ENCODE measurements around the gene RPL10.

DNA sequence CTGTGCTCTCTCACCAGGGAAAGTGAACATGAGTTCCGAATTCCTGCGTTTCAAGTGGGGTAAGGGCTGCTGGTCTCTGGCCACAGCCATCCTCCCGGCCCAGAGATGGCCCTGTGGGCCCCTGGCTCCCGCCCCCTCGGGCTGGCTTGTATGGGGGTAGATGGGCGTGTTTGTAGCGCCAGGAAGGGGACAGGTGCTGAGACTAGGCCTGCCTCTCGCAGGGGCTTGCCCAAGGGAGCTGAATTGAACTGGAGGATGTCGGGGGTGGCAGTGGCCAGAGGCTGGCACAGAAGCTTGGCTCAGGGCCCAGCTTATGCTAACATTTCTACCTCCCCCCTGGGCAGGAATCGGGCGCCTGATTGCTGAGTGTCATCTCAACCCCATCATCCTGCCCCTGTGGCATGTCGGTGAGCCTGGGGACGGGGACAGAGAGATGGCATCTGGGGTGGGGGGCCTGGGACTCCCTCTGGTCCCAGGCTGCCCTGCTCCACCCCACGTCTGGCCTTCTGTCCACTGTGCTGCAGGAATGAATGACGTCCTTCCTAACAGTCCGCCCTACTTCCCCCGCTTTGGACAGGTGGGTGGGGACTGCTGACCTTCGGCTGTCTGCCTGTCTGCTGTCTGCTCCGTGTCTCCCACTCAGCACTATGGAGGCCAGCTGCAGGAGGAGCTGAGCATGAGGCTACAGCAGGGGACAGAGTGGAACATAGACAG lies 21.7 kb downstream of the RPL10 start:
- TF ChIP-seq, protein P1, sequence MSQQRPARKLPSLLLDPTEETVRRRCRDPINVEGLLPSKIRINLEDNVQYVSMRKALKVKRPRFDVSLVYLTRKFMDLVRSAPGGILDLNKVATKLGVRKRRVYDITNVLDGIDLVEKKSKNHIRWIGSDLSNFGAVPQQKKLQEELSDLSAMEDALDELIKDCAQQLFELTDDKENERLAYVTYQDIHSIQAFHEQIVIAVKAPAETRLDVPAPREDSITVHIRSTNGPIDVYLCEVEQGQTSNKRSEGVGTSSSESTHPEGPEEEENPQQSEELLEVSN (IDR thresholded peaks at IDR 0.05), result no peak
- TF ChIP-seq BACH1 (IDR thresholded peaks at IDR 0.05; ENCODE audit: low read length), result no peak
- TF ChIP-seq, protein P2, sequence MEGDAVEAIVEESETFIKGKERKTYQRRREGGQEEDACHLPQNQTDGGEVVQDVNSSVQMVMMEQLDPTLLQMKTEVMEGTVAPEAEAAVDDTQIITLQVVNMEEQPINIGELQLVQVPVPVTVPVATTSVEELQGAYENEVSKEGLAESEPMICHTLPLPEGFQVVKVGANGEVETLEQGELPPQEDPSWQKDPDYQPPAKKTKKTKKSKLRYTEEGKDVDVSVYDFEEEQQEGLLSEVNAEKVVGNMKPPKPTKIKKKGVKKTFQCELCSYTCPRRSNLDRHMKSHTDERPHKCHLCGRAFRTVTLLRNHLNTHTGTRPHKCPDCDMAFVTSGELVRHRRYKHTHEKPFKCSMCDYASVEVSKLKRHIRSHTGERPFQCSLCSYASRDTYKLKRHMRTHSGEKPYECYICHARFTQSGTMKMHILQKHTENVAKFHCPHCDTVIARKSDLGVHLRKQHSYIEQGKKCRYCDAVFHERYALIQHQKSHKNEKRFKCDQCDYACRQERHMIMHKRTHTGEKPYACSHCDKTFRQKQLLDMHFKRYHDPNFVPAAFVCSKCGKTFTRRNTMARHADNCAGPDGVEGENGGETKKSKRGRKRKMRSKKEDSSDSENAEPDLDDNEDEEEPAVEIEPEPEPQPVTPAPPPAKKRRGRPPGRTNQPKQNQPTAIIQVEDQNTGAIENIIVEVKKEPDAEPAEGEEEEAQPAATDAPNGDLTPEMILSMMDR (IDR thresholded peaks at IDR 0.05; ENCODE audit: control extremely low read depth in 1 of 3, insufficient read depth in 1 of 3, low read depth in 1 of 3, low read length in 3 of 3), result no peak
- TF ChIP-seq POLR2AphosphoS5 (IDR thresholded peaks at IDR 0.05; ENCODE audit: low read depth, low read length), result no peak
- TF ChIP-seq, protein P3, sequence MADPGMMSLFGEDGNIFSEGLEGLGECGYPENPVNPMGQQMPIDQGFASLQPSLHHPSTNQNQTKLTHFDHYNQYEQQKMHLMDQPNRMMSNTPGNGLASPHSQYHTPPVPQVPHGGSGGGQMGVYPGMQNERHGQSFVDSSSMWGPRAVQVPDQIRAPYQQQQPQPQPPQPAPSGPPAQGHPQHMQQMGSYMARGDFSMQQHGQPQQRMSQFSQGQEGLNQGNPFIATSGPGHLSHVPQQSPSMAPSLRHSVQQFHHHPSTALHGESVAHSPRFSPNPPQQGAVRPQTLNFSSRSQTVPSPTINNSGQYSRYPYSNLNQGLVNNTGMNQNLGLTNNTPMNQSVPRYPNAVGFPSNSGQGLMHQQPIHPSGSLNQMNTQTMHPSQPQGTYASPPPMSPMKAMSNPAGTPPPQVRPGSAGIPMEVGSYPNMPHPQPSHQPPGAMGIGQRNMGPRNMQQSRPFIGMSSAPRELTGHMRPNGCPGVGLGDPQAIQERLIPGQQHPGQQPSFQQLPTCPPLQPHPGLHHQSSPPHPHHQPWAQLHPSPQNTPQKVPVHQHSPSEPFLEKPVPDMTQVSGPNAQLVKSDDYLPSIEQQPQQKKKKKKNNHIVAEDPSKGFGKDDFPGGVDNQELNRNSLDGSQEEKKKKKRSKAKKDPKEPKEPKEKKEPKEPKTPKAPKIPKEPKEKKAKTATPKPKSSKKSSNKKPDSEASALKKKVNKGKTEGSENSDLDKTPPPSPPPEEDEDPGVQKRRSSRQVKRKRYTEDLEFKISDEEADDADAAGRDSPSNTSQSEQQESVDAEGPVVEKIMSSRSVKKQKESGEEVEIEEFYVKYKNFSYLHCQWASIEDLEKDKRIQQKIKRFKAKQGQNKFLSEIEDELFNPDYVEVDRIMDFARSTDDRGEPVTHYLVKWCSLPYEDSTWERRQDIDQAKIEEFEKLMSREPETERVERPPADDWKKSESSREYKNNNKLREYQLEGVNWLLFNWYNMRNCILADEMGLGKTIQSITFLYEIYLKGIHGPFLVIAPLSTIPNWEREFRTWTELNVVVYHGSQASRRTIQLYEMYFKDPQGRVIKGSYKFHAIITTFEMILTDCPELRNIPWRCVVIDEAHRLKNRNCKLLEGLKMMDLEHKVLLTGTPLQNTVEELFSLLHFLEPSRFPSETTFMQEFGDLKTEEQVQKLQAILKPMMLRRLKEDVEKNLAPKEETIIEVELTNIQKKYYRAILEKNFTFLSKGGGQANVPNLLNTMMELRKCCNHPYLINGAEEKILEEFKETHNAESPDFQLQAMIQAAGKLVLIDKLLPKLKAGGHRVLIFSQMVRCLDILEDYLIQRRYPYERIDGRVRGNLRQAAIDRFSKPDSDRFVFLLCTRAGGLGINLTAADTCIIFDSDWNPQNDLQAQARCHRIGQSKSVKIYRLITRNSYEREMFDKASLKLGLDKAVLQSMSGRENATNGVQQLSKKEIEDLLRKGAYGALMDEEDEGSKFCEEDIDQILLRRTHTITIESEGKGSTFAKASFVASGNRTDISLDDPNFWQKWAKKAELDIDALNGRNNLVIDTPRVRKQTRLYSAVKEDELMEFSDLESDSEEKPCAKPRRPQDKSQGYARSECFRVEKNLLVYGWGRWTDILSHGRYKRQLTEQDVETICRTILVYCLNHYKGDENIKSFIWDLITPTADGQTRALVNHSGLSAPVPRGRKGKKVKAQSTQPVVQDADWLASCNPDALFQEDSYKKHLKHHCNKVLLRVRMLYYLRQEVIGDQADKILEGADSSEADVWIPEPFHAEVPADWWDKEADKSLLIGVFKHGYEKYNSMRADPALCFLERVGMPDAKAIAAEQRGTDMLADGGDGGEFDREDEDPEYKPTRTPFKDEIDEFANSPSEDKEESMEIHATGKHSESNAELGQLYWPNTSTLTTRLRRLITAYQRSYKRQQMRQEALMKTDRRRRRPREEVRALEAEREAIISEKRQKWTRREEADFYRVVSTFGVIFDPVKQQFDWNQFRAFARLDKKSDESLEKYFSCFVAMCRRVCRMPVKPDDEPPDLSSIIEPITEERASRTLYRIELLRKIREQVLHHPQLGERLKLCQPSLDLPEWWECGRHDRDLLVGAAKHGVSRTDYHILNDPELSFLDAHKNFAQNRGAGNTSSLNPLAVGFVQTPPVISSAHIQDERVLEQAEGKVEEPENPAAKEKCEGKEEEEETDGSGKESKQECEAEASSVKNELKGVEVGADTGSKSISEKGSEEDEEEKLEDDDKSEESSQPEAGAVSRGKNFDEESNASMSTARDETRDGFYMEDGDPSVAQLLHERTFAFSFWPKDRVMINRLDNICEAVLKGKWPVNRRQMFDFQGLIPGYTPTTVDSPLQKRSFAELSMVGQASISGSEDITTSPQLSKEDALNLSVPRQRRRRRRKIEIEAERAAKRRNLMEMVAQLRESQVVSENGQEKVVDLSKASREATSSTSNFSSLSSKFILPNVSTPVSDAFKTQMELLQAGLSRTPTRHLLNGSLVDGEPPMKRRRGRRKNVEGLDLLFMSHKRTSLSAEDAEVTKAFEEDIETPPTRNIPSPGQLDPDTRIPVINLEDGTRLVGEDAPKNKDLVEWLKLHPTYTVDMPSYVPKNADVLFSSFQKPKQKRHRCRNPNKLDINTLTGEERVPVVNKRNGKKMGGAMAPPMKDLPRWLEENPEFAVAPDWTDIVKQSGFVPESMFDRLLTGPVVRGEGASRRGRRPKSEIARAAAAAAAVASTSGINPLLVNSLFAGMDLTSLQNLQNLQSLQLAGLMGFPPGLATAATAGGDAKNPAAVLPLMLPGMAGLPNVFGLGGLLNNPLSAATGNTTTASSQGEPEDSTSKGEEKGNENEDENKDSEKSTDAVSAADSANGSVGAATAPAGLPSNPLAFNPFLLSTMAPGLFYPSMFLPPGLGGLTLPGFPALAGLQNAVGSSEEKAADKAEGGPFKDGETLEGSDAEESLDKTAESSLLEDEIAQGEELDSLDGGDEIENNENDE (IDR thresholded peaks at IDR 0.05; ENCODE audit: insufficient replicate concordance, low read length), result no peak
- TF ChIP-seq EZH2 (IDR thresholded peaks at IDR 0.05; ENCODE audit: low read depth, low read length, severe bottlenecking), result no peak
- no peak for TF ChIP-seq GABPA (IDR thresholded peaks at IDR 0.05; ENCODE audit: borderline replicate concordance, insufficient read depth, low read length)
- no peak for TF ChIP-seq ASH2L (IDR thresholded peaks at IDR 0.05; ENCODE audit: low read length)
